Heart right ventricle (tissue), 16 donors: ENCODE data around the gene NTHL1. TPM values are rescaled to one million over a fixed set of nuclear protein-coding genes. Genes with fewer than 3 reads are reported as not detected.

Experiments used
- ATAC-seq, 8 donors: fragments of 200-7000 bp; cut with Tn5 transposase; one replicate each; pipeline ENCODE4 v1.9.1; 2020; ENCODE audit warnings: mild to moderate bottlenecking in 8 of 8, moderate library complexity in 8 of 8, moderate number of reproducible peaks in 1 of 8
- DNase-seq, 2 donors: peaks; one replicate each; pipeline ENCODE4 v3.0.0-alpha.2; 2020
- H3K27ac ChIP-seq, 10 donors: fragments of 200-600 bp; sonication (generic) in 2 of 10; one replicate each; pipeline versions ENCODE4 v1.5.0 to v1.8.0; 2020 to 2022; ENCODE audit warnings: mild to moderate bottlenecking in 3 of 10
- H3K27me3 ChIP-seq, 7 donors: fragments of 200-600 bp; one replicate each; pipeline ENCODE4 v1.8.0; 2021 to 2022; ENCODE audit warnings: mild to moderate bottlenecking in 2 of 7
- H3K36me3 ChIP-seq, 9 donors: fragments of 200-600 bp; sonication (generic) in 1 of 9; one replicate each; pipeline versions ENCODE4 v1.5.0 to v1.8.0; 2020 to 2022; ENCODE audit warnings: mild to moderate bottlenecking in 2 of 9
- H3K4me1 ChIP-seq, 9 donors: fragments of 200-600 bp; sonication (generic) in 1 of 9; one replicate each; pipeline versions ENCODE4 v1.5.0 to v1.8.0; 2020 to 2022; ENCODE audit warnings: mild to moderate bottlenecking in 4 of 9
- H3K4me3 ChIP-seq, 10 donors: fragments of 200-600 bp; sonication (generic) in 2 of 10; one replicate each; pipeline versions ENCODE4 v1.5.0 to v1.8.0; 2020 to 2022; ENCODE audit warnings: mild to moderate bottlenecking in 7 of 10, moderate library complexity in 2 of 10
- H3K9me3 ChIP-seq, 11 donors: fragments of 200-600 bp in 10 of 11; sonication (generic) in 2 of 11; one replicate each; pipeline versions ENCODE4 v1.5.0 to v1.8.0; 2013 to 2022; ENCODE audit warnings: mild to moderate bottlenecking in 2 of 11, control low read depth in 1 of 11, moderate library complexity in 1 of 11
- WGBS, 2 donors: extraction: QIAGEN DNeasy Blood & Tissue Kit; methylation state at CpG; one replicate each; pipeline ENCODE4 v1.1.7; 2013; ENCODE audit warnings: inconsistent platforms in 1 of 2; 5-methylcytosine and 5-hydroxymethylcytosine counted together
- intact Hi-C, 10 donors: fragments of 100-400 bp; cut with DNase I; formaldehyde crosslinking; loops; one replicate each; pipeline versions ENCODE4 v1.11.1 to v1.14.2; 2022
- polyA plus RNA-seq, 2 donors: library from polyadenylated mRNA; stranded (reverse); fragments of 200-250 nt; gene quantifications; one replicate each; pipeline ENCODE4 v1.2.3, GENCODE V29; 2013
- total RNA-seq, 10 donors: library from RNA; stranded (reverse); fragmentation: NEBNext Ultra II Directional in 3 of 10; extraction: Animal tissue kit (Norgen Biotek cat#: 25700) in 3 of 10; gene quantifications; one replicate each; pipeline versions ENCODE4 v1.2.1 to v1.2.4, GENCODE V29; 2021 to 2023
- TF ChIP-seq, protein P1 (sequence below), 9 donors: fragments of 200-600 bp; sonication (generic) in 2 of 9; IDR thresholded peaks; one replicate each; pipeline versions ENCODE4 v1.5.0 to v1.8.0; 2021 to 2022; ENCODE audit warnings: antibody characterized with exemption in 9 of 9, mild to moderate bottlenecking in 5 of 9, moderate library complexity in 1 of 9
- donor health status: Arrhythmogenic right ventricular cardiomyopathy.
- donor health status: ischemic (EF 13 %, LVEDD 7.1; RV severe dilation, severe dysfunction).
- donor health status: healthy with polysubstance abuse.
- donor health status: DM: no; HTN: yes; CAD: no.
- donor health status: DM: no; HTN: no; CAD: no.
- donor health status: ischemic (EF 25% LVEDD 6.9; RV normal size, moderate dysfunction).
- donor health status: ischemic (EF 25% LVEDD 5.7; RV mildly dilated, moderate dysfunction).
- donor health status: healthy.
- donor health status: DM: yes; HTN: yes; CAD: no.
- donor health status: Ischemic cardiomyopathy.
- donor health status: ischemic (EF 35%, LVEDD 5.7; RV mildly dilated, moderate dysfunction).
- donor health status: nonischemic (EF 11% LVEDD 7.7; RV severe dilation, severe dysfunction).
- donor health status: DM: yes; HTN: yes; CAD: no.
- donor health status: PGD.
- donor health status: ischemic (EF 29% LVEDD 5.4; RV normal size, mild dysfunction).
- donor health status: nonischemic (EF 23%, LVEDD 6.1; RV moderate dilation, normal function).

The NTHL1 gene
- total and polyA plus RNA-seq, 12 donors, result 9.8 to 51.9 (median 13.9) TPM

DNA sequence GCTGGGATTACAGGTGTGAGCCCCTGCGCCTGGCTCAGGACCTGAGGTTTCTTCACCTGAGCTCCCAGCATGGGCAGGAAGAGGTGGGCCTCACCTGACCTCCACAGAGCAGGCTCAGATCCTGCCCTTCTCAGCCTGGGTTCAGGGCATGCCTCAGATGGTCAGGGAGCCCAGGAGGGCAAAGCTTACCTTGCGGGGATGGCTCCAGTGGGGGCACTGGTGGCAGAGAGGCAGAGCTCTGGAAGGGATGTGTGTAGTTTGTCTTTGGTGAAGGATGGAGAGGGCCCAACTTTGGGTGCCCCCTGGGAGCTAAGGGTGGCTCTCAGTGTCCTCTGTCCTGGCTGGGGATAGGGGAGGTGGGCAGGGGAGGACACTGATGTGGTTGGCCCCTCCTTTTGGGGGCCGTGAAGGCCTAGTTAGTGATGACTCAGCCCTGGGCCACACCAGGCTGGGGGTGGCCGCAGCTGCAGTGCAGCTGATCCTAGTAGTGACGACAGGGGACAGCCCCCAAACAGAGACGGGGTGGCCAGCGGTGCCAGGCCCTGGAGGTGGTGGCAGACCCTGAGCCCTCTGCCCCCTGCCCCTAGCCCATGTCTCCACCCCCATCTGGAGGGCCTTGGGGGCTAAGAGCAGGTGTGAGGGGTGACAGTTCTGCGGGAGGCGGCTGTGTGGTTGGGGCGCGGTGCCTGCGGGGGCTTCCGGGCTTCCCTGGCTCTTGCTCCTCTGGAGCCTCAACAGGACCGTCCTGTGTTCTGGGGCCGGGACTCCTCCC, 15.2 kb downstream of the NTHL1 start:
- Histone ChIP-seq H3K4me1 (peaks cover 24 to 94% (median 78%) of the 10 kb centered on the region in 9 donors), H3K27ac (peak overlapping the region; percentile 88 to 98 (median 95)), H3K4me3 (peak overlapping the region in 9 of 10 donors; percentile 52 to 94 (median 84)), H3K27me3 (peaks cover 0 to 14% (median 0%) of the 10 kb centered on the region in 7 donors), H3K36me3 (peaks cover 0 to 59% (median 7%) of the 10 kb centered on the region in 9 donors), H3K9me3 (no peaks in the 10 kb centered on the region)
- intact Hi-C loops, result loop anchor here in 1 of 10 donors (10.0 kb wide), 1 partner anchor 488 kb away; no protein-coding TSS in a partner anchor
- WGBS, 2 donors, result 51 to 55% methylated on average over 10 to 15 of the region's 15 CpGs
- ATAC-seq (peak; percentile 18 to 51 (median 40)), DNase-seq (no peak)
- TF ChIP-seq, protein P1, sequence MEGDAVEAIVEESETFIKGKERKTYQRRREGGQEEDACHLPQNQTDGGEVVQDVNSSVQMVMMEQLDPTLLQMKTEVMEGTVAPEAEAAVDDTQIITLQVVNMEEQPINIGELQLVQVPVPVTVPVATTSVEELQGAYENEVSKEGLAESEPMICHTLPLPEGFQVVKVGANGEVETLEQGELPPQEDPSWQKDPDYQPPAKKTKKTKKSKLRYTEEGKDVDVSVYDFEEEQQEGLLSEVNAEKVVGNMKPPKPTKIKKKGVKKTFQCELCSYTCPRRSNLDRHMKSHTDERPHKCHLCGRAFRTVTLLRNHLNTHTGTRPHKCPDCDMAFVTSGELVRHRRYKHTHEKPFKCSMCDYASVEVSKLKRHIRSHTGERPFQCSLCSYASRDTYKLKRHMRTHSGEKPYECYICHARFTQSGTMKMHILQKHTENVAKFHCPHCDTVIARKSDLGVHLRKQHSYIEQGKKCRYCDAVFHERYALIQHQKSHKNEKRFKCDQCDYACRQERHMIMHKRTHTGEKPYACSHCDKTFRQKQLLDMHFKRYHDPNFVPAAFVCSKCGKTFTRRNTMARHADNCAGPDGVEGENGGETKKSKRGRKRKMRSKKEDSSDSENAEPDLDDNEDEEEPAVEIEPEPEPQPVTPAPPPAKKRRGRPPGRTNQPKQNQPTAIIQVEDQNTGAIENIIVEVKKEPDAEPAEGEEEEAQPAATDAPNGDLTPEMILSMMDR (IDR thresholded peaks at IDR 0.05), result no peak

DNA sequence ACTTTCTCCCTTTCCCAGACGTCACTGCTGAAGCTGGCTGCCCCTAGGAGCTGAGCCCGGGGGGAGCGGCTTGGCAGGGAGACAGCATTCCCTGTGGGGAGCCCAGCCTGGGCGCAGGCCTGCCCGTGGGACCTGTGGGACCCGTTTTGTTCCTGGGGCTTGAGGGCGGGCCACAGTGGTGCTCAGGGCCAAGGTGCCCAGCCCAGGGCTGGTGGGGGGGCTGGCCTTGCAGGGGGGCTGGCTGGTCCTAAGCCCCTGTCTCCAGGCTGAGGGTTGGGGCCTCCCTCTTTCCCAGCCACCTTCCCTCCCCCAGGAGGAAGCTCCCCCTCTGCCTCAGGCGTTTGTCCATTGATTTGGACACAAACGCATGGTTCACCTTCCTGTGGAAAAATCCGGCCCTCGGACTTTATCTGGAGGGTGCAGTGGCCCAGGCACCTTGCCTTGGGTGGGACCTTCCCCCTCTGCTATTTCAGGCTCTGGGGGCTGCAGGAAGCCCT, 16.5 kb downstream of the NTHL1 start:
- Histone ChIP-seq H3K4me1 (peaks cover 18 to 88% (median 72%) of the 10 kb centered on the region in 9 donors), H3K27ac (peak overlapping the region; percentile 64 to 98 (median 94)), H3K4me3 (peak overlapping the region; percentile 20 to 94 (median 84)), H3K36me3 (peaks cover 0 to 45% (median 5%) of the 10 kb centered on the region in 9 donors), H3K27me3 (peaks cover 0 to 24% (median 0%) of the 10 kb centered on the region in 7 donors), H3K9me3 (no peaks in the 10 kb centered on the region)
- intact Hi-C loops, result loop anchor here in 1 of 10 donors (10.0 kb wide), 1 partner anchor 486 kb away; no protein-coding TSS in a partner anchor
- peak; percentile 23 to 61 (median 52) for ATAC-seq
- TF ChIP-seq, protein P1 (IDR thresholded peaks at IDR 0.05), result no peak
- DNase-seq, result peak; percentile 77 to 87
- 51 to 65% methylated on average over 11 of the region's 11 CpGs for WGBS, 2 donors

DNA sequence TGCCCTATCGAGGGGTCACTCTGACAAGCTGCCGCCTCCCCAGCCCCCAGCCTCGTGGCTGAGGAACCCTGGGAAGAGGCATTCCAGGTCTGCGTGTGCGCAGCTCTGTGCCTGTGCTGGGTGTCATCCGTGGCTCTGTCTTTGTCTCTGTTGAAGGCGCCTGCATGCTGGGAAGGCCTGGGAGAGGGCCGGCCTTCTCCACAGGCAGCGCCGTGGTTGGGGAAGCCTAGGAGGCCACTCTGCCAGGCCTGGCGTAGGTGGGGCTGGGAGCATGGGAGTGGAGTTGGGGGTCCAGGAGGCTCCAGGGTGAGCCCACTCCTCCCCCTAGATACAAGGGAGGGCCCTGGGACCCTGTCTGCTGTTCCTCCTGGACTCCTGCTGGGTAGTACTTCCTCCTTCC, 17.6 kb downstream of the NTHL1 start:
- Histone ChIP-seq H3K9me3 (no peaks in the 10 kb centered on the region), H3K4me3 (peak overlapping the region; percentile 20 to 94 (median 84)), H3K36me3 (peaks cover 0 to 37% (median 5%) of the 10 kb centered on the region in 9 donors), H3K4me1 (peaks cover 19 to 88% (median 68%) of the 10 kb centered on the region in 9 donors), H3K27ac (peak overlapping the region; percentile 64 to 98 (median 94)), H3K27me3 (peaks cover 0 to 30% (median 0%) of the 10 kb centered on the region in 7 donors)
- 61 to 73% methylated on average over 11 of the region's 11 CpGs for WGBS, 2 donors
- ATAC-seq (no peak), DNase-seq (no peak)
- TF ChIP-seq, protein P1 (IDR thresholded peaks at IDR 0.05), result no peak
- intact Hi-C loops, result loop anchor here in 1 of 10 donors (10.0 kb wide), 1 partner anchor 485 kb away; no protein-coding TSS in a partner anchor

DNA sequence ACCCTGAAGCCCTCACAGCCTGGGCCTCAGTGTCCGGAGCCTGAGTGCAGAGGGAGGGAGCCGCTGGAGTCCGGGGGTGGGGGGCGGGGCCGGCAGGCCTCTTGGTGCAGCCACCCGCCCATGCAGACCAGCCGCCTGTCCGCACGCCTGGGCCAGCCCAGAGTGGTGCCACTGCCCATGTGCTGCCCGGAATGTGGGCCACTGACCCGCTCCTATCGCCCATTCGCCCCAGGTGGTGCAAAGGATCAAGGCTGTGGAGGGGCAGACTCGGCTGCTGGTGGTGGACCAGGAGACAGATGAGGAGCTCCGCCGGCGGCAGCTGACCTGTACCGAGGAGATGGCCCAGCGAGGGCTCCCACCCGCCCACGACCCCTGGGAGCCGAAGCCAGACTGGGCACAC, 18.3 kb downstream of the NTHL1 start:
- Histone ChIP-seq H3K4me3 (peak overlapping the region; percentile 20 to 94 (median 84)), H3K27ac (peak overlapping the region in 8 of 10 donors; percentile 90 to 98 (median 95)), H3K36me3 (peaks cover 0 to 37% (median 5%) of the 10 kb centered on the region in 9 donors), H3K4me1 (peaks cover 17 to 90% (median 67%) of the 10 kb centered on the region in 9 donors), H3K9me3 (no peaks in the 10 kb centered on the region), H3K27me3 (peaks cover 0 to 30% (median 0%) of the 10 kb centered on the region in 7 donors)
- TF ChIP-seq, protein P1 (IDR thresholded peaks at IDR 0.05), result no peak
- intact Hi-C loops, result loop anchor here in 1 of 10 donors (10.0 kb wide), 2 partner anchors 55 to 225 kb away; partner anchors contain the start of gene ECI1
- ATAC-seq, result no peak
- peak; percentile 13 to 30 for DNase-seq
- 62 to 67% methylated on average over 20 to 22 of the region's 22 CpGs for WGBS, 2 donors
